Pancreas (tissue), 10 donors: Measurements from ENCODE around the gene SPEG. TPM values are rescaled to one million over a fixed set of nuclear protein-coding genes. Genes with fewer than 3 reads are reported as not detected.

Experiments
- ATAC-seq, 4 donors: fragments of 200-7000 bp; cut with Tn5 transposase; one replicate each; pipeline versions ENCODE4 v1.8.0 to v1.9.1; 2020; ENCODE audit warnings: mild to moderate bottlenecking in 4 of 4, moderate library complexity in 4 of 4
- DNase-seq, 6 donors: peaks; one replicate each; pipeline ENCODE4 v3.0.0-alpha.2; 2020
- FAIRE-seq: peaks from 2 replicates; lab custom pipeline; 2012; peaks lifted over from hg19 to GRCh38; lab: Jason Lieb, UNC
- H3K27ac ChIP-seq, 4 donors: fragments of 200-600 bp; sonication (generic); 1 replicate in 3 of 4; 2 replicates in 1 of 4; pipeline versions ENCODE4 v1.5.0 to v1.8.0; 2020
- H3K27me3 ChIP-seq, 4 donors: fragments of 200-600 bp; one replicate each; pipeline ENCODE4 v1.8.0; 2021
- H3K36me3 ChIP-seq, 3 donors: fragments of 200-600 bp; sonication (generic) in 1 of 3; one replicate each; pipeline versions ENCODE4 v1.5.0 to v1.8.0; 2020 to 2021
- H3K4me1 ChIP-seq, 3 donors: fragments of 200-600 bp; one replicate each; pipeline ENCODE4 v1.8.0; 2021
- H3K4me3 ChIP-seq, 4 donors: fragments of 200-600 bp; sonication (generic) in 2 of 4; one replicate each; pipeline versions ENCODE4 v1.5.0 to v1.8.0; 2020 to 2021
- H3K9me3 ChIP-seq, 4 donors: fragments of 200-600 bp; one replicate each; pipeline ENCODE4 v1.8.0; 2021
- CTCF ChIP-seq, 4 donors: fragments of 200-600 bp; sonication (generic) in 3 of 4; IDR thresholded peaks; one replicate each; pipeline versions ENCODE4 v1.5.0 to v1.8.0; 2021; ENCODE audit warnings: antibody characterized with exemption in 4 of 4
- WGBS, 2 donors: extraction: QIAGEN DNeasy Blood & Tissue Kit; methylation state at CpG; one replicate each; pipeline ENCODE4 v1.1.7; 2013; 5-methylcytosine and 5-hydroxymethylcytosine counted together
- intact Hi-C, 3 donors: fragments of 100-400 bp; cut with DNase I; formaldehyde crosslinking; loops; one replicate each; pipeline versions ENCODE4 v1.11.1 to v1.14.2; 2022
- polyA plus RNA-seq, 2 donors: library from polyadenylated mRNA; stranded (reverse); fragments of 200-250 nt; gene quantifications; one replicate each; pipeline ENCODE4 v1.2.3, GENCODE V29; 2013
- total RNA-seq, 6 donors: library from RNA; stranded (reverse); fragmentation: NEBNext Ultra II Directional in 4 of 6; extraction: Animal tissue kit (Norgen Biotek cat#: 25700) in 4 of 6; gene quantifications; one replicate each; pipeline versions ENCODE4 v1.2.1 to v1.2.4, GENCODE V29; 2021 to 2023
- donor health status: healthy with polysubstance abuse.
- donor health status: DM: no; HTN: no; CAD: no; lungs with moderate emphysema.
- donor health status: DM: no; HTN: no; CAD: no.
- donor health status: control.
- donor health status: control.
- donor health status: Bipolar disorder and iron deficiency.
- donor health status: DM: yes; HTN: yes; CAD: no.
- donor health status: DM: no; HTN: no; CAD: no.
- donor health status: DM: no; HTN: no; CAD: no.
- donor health status: DM: yes; HTN: yes; CAD: no.

Gene SPEG
- total and polyA plus RNA-seq, 8 donors: 2.6 to 33.3 (median 4.2) TPM

- Histone ChIP-seq H3K9me3 (no peaks in the 10 kb centered on the region), H3K27ac (no peak overlapping the region), H3K36me3 (no peaks in the 10 kb centered on the region), H3K4me1 (no peaks in the 10 kb centered on the region), H3K27me3 (no peaks in the 10 kb centered on the region), H3K4me3 (no peak overlapping the region)
- TF ChIP-seq CTCF (IDR thresholded peaks at IDR 0.05): peak; percentile 87 to 90 (median 88)
- intact Hi-C loops: loop anchor here in 1 of 3 donors (5.0 kb wide), 1 partner anchor 51 kb away; no protein-coding TSS in a partner anchor
- 25 to 30% methylated on average over 11 to 14 of the region's 14 CpGs for WGBS, 2 donors
- DNase-seq (peak; percentile 55 to 94 (median 82)), FAIRE-seq (no peak), ATAC-seq (peak; percentile 78 to 99 (median 95))
These were observed 41.3 kb downstream of the SPEG start for GRCh38 chr2:219475697-219476651.

GRCh38 chr2:219476652-219477151 lies 42.1 kb downstream of the SPEG start:
- Histone ChIP-seq H3K27me3 (no peaks in the 10 kb centered on the region), H3K4me3 (no peak overlapping the region), H3K9me3 (no peaks in the 10 kb centered on the region), H3K4me1 (no peaks in the 10 kb centered on the region), H3K27ac (no peak overlapping the region), H3K36me3 (no peaks in the 10 kb centered on the region)
- ATAC-seq: peak in 2 of 4 donors; percentile 11 to 26
- peak in 1 of 6 donors; percentile 62 for DNase-seq
- 8 to 10% methylated on average over 14 to 16 of the region's 16 CpGs for WGBS, 2 donors
- intact Hi-C loops: loop anchor here in 1 of 3 donors (5.0 kb wide), 1 partner anchor 51 kb away; no protein-coding TSS in a partner anchor
- no peak for FAIRE-seq
- no peak for TF ChIP-seq CTCF (IDR thresholded peaks at IDR 0.05)

- Histone ChIP-seq H3K4me1 (no peaks in the 10 kb centered on the region), H3K4me3 (no peak overlapping the region), H3K27ac (no peak overlapping the region), H3K9me3 (no peaks in the 10 kb centered on the region), H3K36me3 (no peaks in the 10 kb centered on the region), H3K27me3 (no peaks in the 10 kb centered on the region)
- 69 to 70% methylated on average over 13 of the region's 13 CpGs for WGBS, 2 donors
- DNase-seq (no peak), ATAC-seq (no peak), FAIRE-seq (no peak)
- TF ChIP-seq CTCF (IDR thresholded peaks at IDR 0.05): no peak
- intact Hi-C loops: loop anchor here in 1 of 3 donors (5.0 kb wide), 1 partner anchor 50 kb away; no protein-coding TSS in a partner anchor
These were observed 42.5 kb downstream of the SPEG start for GRCh38 chr2:219477179-219477578.

GRCh38 chr2:219477815-219478214 lies 43.2 kb downstream of the SPEG start:
- ATAC-seq (no peak), FAIRE-seq (no peak), DNase-seq (peak in 1 of 6 donors; percentile 60)
- TF ChIP-seq CTCF (IDR thresholded peaks at IDR 0.05): no peak
- no peak overlapping the region for H3K27ac ChIP-seq
- no peaks in the 10 kb centered on the region for H3K9me3 ChIP-seq
- H3K4me3 ChIP-seq: no peak overlapping the region
- 81 to 90% methylated on average over 15 of the region's 15 CpGs for WGBS, 2 donors
- no peaks in the 10 kb centered on the region for H3K27me3 ChIP-seq
- H3K4me1 ChIP-seq: no peaks in the 10 kb centered on the region
- intact Hi-C loops: loop anchor here in 1 of 3 donors (5.0 kb wide), 1 partner anchor 49 kb away; no protein-coding TSS in a partner anchor
- no peaks in the 10 kb centered on the region for H3K36me3 ChIP-seq
